NCI-H1436 treated with DMSO at 0.1 percent for 48 hours (cell line): ENCODE measurements around the gene PNPO.

Source experiments
- DNase-seq: peaks from one replicate; lab custom pipeline; 2025; lab: John Stamatoyannopoulos, UW

The PNPO gene

DNA sequence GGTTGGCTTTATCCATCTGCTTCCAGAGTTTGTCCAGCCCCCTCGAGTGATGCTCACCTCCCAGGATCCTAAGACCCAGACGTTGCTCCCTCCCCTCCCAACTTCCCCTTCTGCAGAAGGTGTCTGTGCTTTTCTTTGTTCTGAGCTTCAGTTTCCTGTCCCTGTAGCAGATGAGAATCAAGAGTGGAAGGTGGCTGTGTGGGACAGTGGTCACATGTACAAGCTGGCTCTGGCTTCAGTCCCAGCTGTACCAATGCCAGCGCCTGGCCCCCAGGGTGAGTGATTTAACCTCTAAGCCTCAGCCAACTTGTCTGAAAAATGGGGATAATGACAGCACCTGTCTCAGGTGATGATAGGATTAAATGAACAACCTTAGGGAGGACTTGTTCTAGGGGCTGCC, 8.6 kb downstream of the PNPO start:
- DNase-seq: no peak

GRCh38 chr17:47950448-47950847, 9.1 kb downstream of the PNPO start:
- DNase-seq: no peak

- no peak for DNase-seq
These were observed 11.0 kb downstream of the PNPO start for GRCh38 chr17:47952171-47953021.

DNA sequence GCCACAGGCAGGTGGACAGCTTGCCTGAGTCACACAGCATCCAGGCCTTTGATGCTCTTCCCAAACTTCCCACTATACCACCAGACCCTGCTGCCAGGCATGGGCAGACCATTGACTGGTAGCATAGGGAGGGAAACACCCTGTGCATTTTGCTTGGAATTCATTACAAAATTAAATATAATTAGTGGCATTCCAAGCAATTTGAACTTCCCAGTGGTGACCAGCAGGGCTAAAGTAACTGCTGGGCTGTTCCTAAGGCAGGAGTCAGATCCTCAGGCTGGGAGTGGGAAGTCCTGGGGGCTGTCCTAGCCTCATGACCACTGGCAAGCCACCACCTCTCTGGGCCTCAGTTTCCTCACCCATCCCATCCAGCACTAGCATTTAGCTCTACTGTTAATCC, 12.5 kb downstream of the PNPO start:
- no peak for DNase-seq

GRCh38 chr17:47955497-47956461, 14.4 kb downstream of the PNPO start:
- DNase-seq: no peak

- no peak for DNase-seq
These were observed 15.6 kb downstream of the PNPO start for GRCh38 chr17:47956791-47957590.

GRCh38 chr17:47957591-47958490, 16.5 kb downstream of the PNPO start, which contains the start of gene PRR15L:
Gene PRR15L (minus strand): TSS chr17:47957883. CDS start chr17:47953234, 4,649 bp downstream.
- DNase-seq: peak; percentile 94

DNA sequence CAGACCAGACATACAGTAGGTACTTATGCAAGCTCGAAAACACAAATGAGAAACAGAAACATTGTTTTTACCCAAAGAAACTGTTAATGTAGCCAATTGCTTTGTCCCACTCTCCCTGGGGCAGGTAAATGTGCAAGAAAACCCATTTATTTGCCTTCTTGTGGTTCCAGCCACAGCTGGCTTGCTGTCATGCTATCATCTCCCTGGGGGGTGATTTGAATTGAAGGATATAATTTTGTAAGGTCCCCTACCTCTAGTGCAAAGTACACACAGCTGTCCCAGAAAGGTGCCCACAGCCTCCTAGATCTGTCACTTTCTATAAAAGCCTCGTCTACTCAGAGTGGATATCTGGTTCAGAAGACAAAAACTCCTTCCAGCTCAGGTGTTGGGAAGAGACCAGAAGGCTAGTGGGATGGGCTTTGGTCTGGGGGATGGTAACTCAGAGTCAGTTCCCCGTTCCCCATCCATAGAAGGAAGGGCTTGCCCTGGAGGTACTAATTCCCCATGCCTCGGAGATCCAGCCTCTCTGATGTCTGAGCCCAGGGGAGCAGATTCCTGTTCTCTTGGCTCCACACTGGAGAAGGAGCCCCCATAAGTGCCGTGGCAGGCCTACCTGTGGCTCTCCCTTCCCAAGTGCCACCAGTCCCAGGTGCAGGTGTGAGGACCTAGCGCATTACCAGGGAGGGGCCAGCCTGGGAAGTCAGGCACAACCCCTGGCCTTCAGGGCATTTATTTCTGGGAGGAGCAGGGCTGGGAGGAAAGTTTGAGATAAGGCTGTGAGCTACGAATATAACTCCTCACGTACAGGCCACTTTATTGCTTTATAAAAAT, 18.7 kb downstream of the PNPO start:
- DNase-seq: peak; percentile 89

DNA sequence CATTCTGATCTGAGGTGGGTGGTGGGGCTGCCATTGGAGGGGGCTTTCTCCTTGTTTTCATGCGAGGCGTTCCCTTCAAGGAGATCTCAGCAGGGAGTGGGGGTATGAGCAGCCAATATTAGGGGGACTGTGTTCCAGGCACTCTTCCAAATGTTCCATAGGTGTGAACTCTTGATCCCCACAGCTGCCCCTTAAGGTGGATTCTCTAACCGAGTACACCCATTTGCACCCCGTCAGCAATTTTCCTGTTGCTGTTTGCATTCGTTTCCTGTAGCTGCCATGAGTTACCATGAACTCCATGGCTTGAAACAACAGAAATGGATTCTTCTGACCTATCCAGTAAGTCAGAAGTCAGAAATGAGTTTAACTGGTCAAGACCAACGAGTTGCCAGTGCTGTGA, 20.0 kb downstream of the PNPO start:
- DNase-seq: no peak

GRCh38 chr17:47962901-47963300, 21.5 kb downstream of the PNPO start:
- DNase-seq: no peak

DNA sequence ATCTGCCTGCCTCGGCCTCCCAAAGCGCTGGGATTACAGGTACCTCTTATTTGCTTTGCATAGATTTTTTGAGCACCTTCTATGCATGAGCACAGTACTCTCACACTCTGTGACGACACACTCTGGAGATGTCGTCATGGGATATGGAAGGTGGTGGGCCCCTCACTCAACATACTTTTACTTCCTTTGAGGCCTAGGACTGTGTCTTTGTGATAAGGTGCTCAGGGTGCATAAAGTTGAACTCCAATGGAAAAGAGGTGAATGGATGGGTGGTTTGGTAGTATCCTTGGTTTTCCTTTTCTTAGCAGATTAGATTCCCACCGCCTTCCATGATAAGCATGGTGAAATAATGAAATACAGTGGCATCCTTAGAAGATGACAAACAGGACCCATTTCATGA, 23.5 kb downstream of the PNPO start:
- no peak for DNase-seq

GRCh38 chr17:47966079-47966519, 24.7 kb downstream of the PNPO start:
- DNase-seq: no peak

DNA sequence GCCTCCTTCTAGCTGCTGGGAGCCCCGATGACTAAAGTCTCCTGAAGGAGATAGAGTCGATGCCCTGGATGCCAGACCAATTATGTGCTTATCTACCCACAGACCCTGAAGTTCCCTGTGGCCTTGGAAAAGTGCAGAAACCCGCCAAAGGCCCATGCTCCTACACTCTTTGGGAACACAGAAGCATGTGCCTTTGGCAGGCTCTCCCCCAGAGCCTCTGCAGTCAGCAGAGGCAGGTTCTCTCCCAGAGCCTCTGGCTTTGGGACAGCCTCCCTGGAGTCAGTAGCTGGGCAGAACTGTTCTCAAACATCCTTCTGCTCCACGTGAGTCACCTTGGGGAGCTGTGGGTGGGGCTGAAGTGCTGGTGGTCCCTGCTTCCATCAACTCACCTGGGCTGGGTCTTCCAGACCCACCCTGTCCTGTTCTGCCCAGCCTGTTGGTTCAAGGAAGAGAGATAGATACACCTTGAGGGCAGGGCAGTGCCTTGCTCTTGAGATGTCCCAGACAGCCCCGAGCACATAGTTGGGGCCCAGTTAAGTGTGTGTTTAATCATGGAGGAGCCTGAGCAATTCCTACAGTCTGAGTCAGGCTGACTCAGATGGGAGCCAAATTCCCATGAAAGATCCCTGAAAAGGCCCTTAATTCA, 26.4 kb downstream of the PNPO start:
- no peak for DNase-seq

DNA sequence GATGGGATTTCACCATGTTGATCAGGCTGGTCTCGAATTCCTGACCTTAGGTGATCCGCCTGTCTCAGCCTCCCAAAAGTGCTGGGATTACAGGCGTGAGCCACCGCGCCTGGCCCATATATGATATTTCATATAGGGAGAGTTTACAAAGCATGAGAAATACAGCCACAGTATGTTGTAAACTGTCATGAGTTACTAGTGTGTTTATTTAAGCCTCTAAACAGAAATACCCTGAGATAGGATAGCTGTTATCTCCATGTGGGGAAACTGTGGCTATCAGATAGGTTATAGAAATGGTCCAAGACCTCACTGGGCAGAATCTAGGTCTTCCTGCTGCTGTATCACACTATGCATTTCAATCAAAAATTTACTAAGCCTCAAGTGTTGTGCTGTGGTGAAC, 27.5 kb downstream of the PNPO start:
- no peak for DNase-seq

DNA sequence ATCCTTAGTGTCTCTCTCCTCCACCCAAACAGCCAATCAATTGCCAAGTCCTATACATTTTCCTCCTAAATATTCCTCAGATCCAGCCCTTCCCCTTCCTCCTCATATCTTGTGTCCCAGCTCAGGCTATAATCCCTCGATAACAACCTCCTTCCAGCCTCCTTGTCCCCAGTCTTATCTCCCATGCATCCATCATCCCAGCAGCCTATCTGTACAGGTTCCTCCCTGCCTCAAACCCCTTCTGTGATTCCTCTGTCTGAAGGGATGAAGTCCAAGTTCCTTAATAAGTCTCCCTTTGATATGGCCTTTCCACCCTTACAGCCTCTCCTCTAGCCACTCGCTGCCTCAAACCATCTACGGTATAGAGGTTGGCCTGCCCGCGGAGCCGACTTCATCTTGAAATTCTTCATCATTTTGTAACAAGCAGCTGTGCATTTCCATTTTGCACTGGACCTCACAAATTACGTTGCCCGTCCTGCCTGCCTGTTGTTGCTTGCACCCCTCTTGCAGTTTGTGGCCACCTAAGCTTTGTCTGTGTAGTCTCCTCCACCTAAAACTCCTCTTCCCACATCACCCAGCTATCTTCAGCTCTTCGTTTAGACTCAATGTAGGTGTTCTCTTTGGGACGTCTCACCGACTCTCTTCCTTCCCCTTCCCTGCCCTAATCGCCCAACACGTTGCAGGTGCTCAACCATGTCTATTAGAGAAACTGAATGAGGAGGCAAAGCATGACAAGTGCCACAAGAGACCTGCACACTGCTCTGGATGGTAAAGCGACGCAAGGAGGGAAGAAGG, 28.8 kb downstream of the PNPO start:
- no peak for DNase-seq

- peak; percentile 97 for DNase-seq
These were observed 29.5 kb downstream of the PNPO start, which contains the start of gene CDK5RAP3 for GRCh38 chr17:47970725-47971499. Gene CDK5RAP3 (plus strand): TSS chr17:47971113. CDS start chr17:47971147, 34 bp downstream.

GRCh38 chr17:47973541-47973940, 32.2 kb downstream of the PNPO start:
- DNase-seq: no peak
